ENCODE data around the gene ASTN2.

ASTN2 gene

DNA sequence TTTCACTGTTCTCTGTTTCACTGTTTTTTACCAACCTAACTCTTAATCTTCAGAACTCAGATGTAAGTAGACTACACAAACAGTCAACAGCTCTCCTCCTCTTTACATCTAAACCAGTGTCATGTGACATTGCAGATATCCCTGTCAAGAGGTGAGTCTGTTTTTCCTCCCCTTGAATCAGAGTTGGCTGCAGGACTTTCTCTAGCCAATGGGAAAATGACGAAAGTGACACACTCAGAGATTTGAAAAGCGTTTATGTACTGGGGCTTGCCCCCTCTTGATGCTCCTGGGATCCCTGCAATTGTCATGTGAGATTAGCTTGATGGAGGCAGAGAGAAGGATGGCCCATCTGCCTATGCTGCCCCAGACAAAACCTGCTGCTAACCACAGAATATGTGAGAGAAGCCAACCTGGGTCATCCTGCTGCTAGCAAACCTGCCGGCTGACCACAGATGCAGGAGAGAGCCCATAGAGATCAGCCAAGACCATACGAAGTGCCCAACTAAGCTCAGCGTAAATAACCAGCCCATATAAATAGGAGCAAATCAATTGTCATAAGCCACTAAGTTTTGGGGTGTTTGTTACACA lies 111.1 kb downstream of the ASTN2 start:
- no peak overlapping the region for H2AFZ ChIP-seq (ENCODE audit: low read length)
- no peak overlapping the region for H3K27ac ChIP-seq (replicated peaks; ENCODE audit: low read length)
- H3K18ac ChIP-seq (ENCODE audit: low read length), result no peak overlapping the region
- no peak overlapping the region for H2AK5ac ChIP-seq (ENCODE audit: low read depth, low read length)
- H3K14ac ChIP-seq (ENCODE audit: low read length), result no peak overlapping the region
- WGBS, 2 donors (ENCODE audit: extremely low coverage in 2 of 2, insufficient read length in 2 of 2, insufficient replicate concordance in 1 of 2), result no CpG with 5 or more reads among the region's 5 CpGs
- H3K4ac ChIP-seq (ENCODE audit: low read length), result no peak overlapping the region
- no peak overlapping the region for H2BK12ac ChIP-seq (ENCODE audit: low read length)
- no peak overlapping the region for H3K4me2 ChIP-seq (ENCODE audit: insufficient read depth, low read length, poor library complexity, severe bottlenecking)
- H3K23ac ChIP-seq (ENCODE audit: low read depth, low read length, poor library complexity), result no peak overlapping the region
- H2BK120ac ChIP-seq (ENCODE audit: low read depth, low read length), result no peak overlapping the region
- peaks cover 0 to 2% of the 10 kb centered on the region in 2 donors for H3K36me3 ChIP-seq (replicated peaks in 1 of 2; ENCODE audit: control insufficient read depth in 2 of 2, insufficient read depth in 2 of 2, low read length in 2 of 2)
- no peaks in the 10 kb centered on the region for H3K9me3 ChIP-seq (replicated peaks in 1 of 2; ENCODE audit: control insufficient read depth in 2 of 2, insufficient read depth in 1 of 2, low read depth in 1 of 2, low read length in 2 of 2)
- DNase-seq (ENCODE audit: low spot score), result no peak
- no peak overlapping the region for H2BK5ac ChIP-seq (ENCODE audit: low read length)
- H4K91ac ChIP-seq (ENCODE audit: low read depth, low read length, poor library complexity), result no peak overlapping the region
- H3K79me1 ChIP-seq (ENCODE audit: low read depth, low read length), result no peaks in the 10 kb centered on the region
- H3K9ac ChIP-seq (ENCODE audit: low read depth, low read length, poor library complexity), result no peak overlapping the region
- no peaks in the 10 kb centered on the region for H3K27me3 ChIP-seq (ENCODE audit: control insufficient read depth in 3 of 3, insufficient read depth in 3 of 3, low read depth in 1 of 3, low read length in 3 of 3)
- H3K4me1 ChIP-seq (ENCODE audit: control insufficient read depth in 2 of 2, insufficient read depth in 1 of 2, low read depth in 1 of 2, low read length in 2 of 2), result no peaks in the 10 kb centered on the region
- H2BK15ac ChIP-seq (ENCODE audit: low read length), result no peak overlapping the region
- H3K4me3 ChIP-seq (ENCODE audit: low read length in 2 of 2), result no peak overlapping the region
- H4K8ac ChIP-seq (ENCODE audit: low read depth, low read length), result no peak overlapping the region

GRCh38 chr9:117302487-117302886 lies 112.4 kb downstream of the ASTN2 start:
- Histone ChIP-seq H3K36me3 (replicated peaks in 1 of 2; ENCODE audit: control insufficient read depth in 2 of 2, insufficient read depth in 2 of 2, low read length in 2 of 2) (peaks cover 0 to 1% of the 10 kb centered on the region in 2 donors), H3K14ac (ENCODE audit: low read length) (no peak overlapping the region), H2BK120ac (ENCODE audit: low read depth, low read length) (no peak overlapping the region), H4K8ac (ENCODE audit: low read depth, low read length) (no peak overlapping the region), H3K4me2 (ENCODE audit: insufficient read depth, low read length, poor library complexity, severe bottlenecking) (no peak overlapping the region), H3K9me3 (replicated peaks in 1 of 2; ENCODE audit: control insufficient read depth in 2 of 2, insufficient read depth in 1 of 2, low read depth in 1 of 2, low read length in 2 of 2) (no peaks in the 10 kb centered on the region), H2BK15ac (ENCODE audit: low read length) (no peak overlapping the region), H3K4me1 (ENCODE audit: control insufficient read depth in 2 of 2, insufficient read depth in 1 of 2, low read depth in 1 of 2, low read length in 2 of 2) (no peaks in the 10 kb centered on the region), H4K91ac (ENCODE audit: low read depth, low read length, poor library complexity) (no peak overlapping the region), H3K4me3 (ENCODE audit: low read length in 2 of 2) (no peak overlapping the region), H2BK12ac (ENCODE audit: low read length) (no peak overlapping the region), H2AK5ac (ENCODE audit: low read depth, low read length) (no peak overlapping the region), H3K23ac (ENCODE audit: low read depth, low read length, poor library complexity) (no peak overlapping the region), H3K9ac (ENCODE audit: low read depth, low read length, poor library complexity) (no peak overlapping the region), H3K27me3 (ENCODE audit: control insufficient read depth in 3 of 3, insufficient read depth in 3 of 3, low read depth in 1 of 3, low read length in 3 of 3) (no peaks in the 10 kb centered on the region), H2BK5ac (ENCODE audit: low read length) (no peak overlapping the region), H3K79me1 (ENCODE audit: low read depth, low read length) (no peaks in the 10 kb centered on the region), H3K27ac (replicated peaks; ENCODE audit: low read length) (no peak overlapping the region), H3K18ac (ENCODE audit: low read length) (no peak overlapping the region), H3K4ac (ENCODE audit: low read length) (no peak overlapping the region), H2AFZ (ENCODE audit: low read length) (no peak overlapping the region)
- no CpG with 5 or more reads among the region's 2 CpGs for WGBS, 2 donors (ENCODE audit: extremely low coverage in 2 of 2, insufficient read length in 2 of 2, insufficient replicate concordance in 1 of 2)
- DNase-seq (ENCODE audit: low spot score), result no peak

DNA sequence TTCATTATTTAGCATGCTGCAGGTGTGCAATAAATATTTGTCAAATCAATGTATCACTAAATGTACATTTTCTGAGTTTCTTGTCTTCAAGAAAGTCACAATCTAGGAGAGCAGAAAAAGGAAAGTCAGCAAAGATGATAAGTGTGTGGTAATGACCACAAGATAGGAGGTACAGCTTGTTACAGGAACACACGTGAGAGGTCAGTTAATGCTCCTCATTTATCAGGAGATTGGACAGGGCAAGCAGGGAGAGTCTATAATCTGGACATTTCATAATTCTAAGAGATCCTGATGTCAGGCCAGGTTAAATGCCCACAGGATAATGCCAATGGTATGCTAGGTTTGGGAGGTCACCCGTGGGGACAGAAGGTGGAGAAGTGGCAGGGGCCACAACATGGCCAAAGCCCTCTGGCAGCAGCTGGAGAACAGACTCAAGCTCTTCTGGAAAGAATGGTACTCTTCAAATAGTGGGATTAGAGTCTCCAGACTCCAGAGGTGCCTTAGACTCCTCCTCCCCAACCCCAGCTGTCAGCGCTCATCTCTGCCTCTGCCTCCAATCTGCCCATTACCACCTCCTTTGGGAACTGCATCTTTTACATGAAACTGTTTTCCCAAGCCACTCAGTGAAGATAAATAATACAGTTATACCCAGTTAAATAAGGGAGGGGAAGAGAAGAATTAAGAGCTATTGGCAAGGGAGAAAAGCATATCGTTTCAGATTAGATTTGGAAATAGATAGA lies 114.3 kb downstream of the ASTN2 start:
- no peaks in the 10 kb centered on the region for H3K27me3 ChIP-seq (ENCODE audit: control insufficient read depth in 3 of 3, insufficient read depth in 3 of 3, low read depth in 1 of 3, low read length in 3 of 3)
- H2BK12ac ChIP-seq (ENCODE audit: low read length), result no peak overlapping the region
- no CpG with 5 or more reads among the region's 4 CpGs for WGBS, 2 donors (ENCODE audit: extremely low coverage in 2 of 2, insufficient read length in 2 of 2, insufficient replicate concordance in 1 of 2)
- H2BK15ac ChIP-seq (ENCODE audit: low read length), result no peak overlapping the region
- no peak overlapping the region for H2AK5ac ChIP-seq (ENCODE audit: low read depth, low read length)
- H3K18ac ChIP-seq (ENCODE audit: low read length), result no peak overlapping the region
- H3K4ac ChIP-seq (ENCODE audit: low read length), result no peak overlapping the region
- H4K91ac ChIP-seq (ENCODE audit: low read depth, low read length, poor library complexity), result no peak overlapping the region
- no peak overlapping the region for H2AFZ ChIP-seq (ENCODE audit: low read length)
- no peak overlapping the region for H3K4me2 ChIP-seq (ENCODE audit: insufficient read depth, low read length, poor library complexity, severe bottlenecking)
- no peak overlapping the region for H2BK5ac ChIP-seq (ENCODE audit: low read length)
- DNase-seq (ENCODE audit: low spot score), result no peak
- no peak overlapping the region for H3K27ac ChIP-seq (replicated peaks; ENCODE audit: low read length)
- no peaks in the 10 kb centered on the region for H3K36me3 ChIP-seq (replicated peaks in 1 of 2; ENCODE audit: control insufficient read depth in 2 of 2, insufficient read depth in 2 of 2, low read length in 2 of 2)
- H3K79me1 ChIP-seq (ENCODE audit: low read depth, low read length), result no peaks in the 10 kb centered on the region
- no peak overlapping the region for H2BK120ac ChIP-seq (ENCODE audit: low read depth, low read length)
- H3K9me3 ChIP-seq (replicated peaks in 1 of 2; ENCODE audit: control insufficient read depth in 2 of 2, insufficient read depth in 1 of 2, low read depth in 1 of 2, low read length in 2 of 2), result no peaks in the 10 kb centered on the region
- H3K4me1 ChIP-seq (ENCODE audit: control insufficient read depth in 2 of 2, insufficient read depth in 1 of 2, low read depth in 1 of 2, low read length in 2 of 2), result no peaks in the 10 kb centered on the region
- no peak overlapping the region for H3K9ac ChIP-seq (ENCODE audit: low read depth, low read length, poor library complexity)
- H3K23ac ChIP-seq (ENCODE audit: low read depth, low read length, poor library complexity), result no peak overlapping the region
- no peak overlapping the region for H3K4me3 ChIP-seq (ENCODE audit: low read length in 2 of 2)
- H4K8ac ChIP-seq (ENCODE audit: low read depth, low read length), result no peak overlapping the region
- H3K14ac ChIP-seq (ENCODE audit: low read length), result no peak overlapping the region

GRCh38 chr9:117296453-117296852 lies 118.4 kb downstream of the ASTN2 start:
- WGBS, 2 donors (ENCODE audit: extremely low coverage in 2 of 2, insufficient read length in 2 of 2, insufficient replicate concordance in 1 of 2), result no CpG with 5 or more reads among the region's 1 CpG
- H3K4me2 ChIP-seq (ENCODE audit: insufficient read depth, low read length, poor library complexity, severe bottlenecking), result no peak overlapping the region
- no peak overlapping the region for H2AFZ ChIP-seq (ENCODE audit: low read length)
- H2BK15ac ChIP-seq (ENCODE audit: low read length), result no peak overlapping the region
- H3K23ac ChIP-seq (ENCODE audit: low read depth, low read length, poor library complexity), result no peak overlapping the region
- no peaks in the 10 kb centered on the region for H3K79me1 ChIP-seq (ENCODE audit: low read depth, low read length)
- H3K36me3 ChIP-seq (replicated peaks in 1 of 2; ENCODE audit: control insufficient read depth in 2 of 2, insufficient read depth in 2 of 2, low read length in 2 of 2), result no peaks in the 10 kb centered on the region
- H2AK5ac ChIP-seq (ENCODE audit: low read depth, low read length), result no peak overlapping the region
- H3K14ac ChIP-seq (ENCODE audit: low read length), result no peak overlapping the region
- DNase-seq (ENCODE audit: low spot score), result no peak
- H4K91ac ChIP-seq (ENCODE audit: low read depth, low read length, poor library complexity), result no peak overlapping the region
- H3K27ac ChIP-seq (replicated peaks; ENCODE audit: low read length), result no peak overlapping the region
- H2BK120ac ChIP-seq (ENCODE audit: low read depth, low read length), result no peak overlapping the region
- no peaks in the 10 kb centered on the region for H3K9me3 ChIP-seq (replicated peaks in 1 of 2; ENCODE audit: control insufficient read depth in 2 of 2, insufficient read depth in 1 of 2, low read depth in 1 of 2, low read length in 2 of 2)
- H3K18ac ChIP-seq (ENCODE audit: low read length), result no peak overlapping the region
- H3K4me3 ChIP-seq (ENCODE audit: low read length in 2 of 2), result no peak overlapping the region
- no peak overlapping the region for H3K4ac ChIP-seq (ENCODE audit: low read length)
- H3K27me3 ChIP-seq (ENCODE audit: control insufficient read depth in 3 of 3, insufficient read depth in 3 of 3, low read depth in 1 of 3, low read length in 3 of 3), result no peaks in the 10 kb centered on the region
- no peak overlapping the region for H3K9ac ChIP-seq (ENCODE audit: low read depth, low read length, poor library complexity)
- peaks cover 0 to 1% of the 10 kb centered on the region in 2 donors for H3K4me1 ChIP-seq (ENCODE audit: control insufficient read depth in 2 of 2, insufficient read depth in 1 of 2, low read depth in 1 of 2, low read length in 2 of 2)
- no peak overlapping the region for H2BK5ac ChIP-seq (ENCODE audit: low read length)
- no peak overlapping the region for H4K8ac ChIP-seq (ENCODE audit: low read depth, low read length)
- H2BK12ac ChIP-seq (ENCODE audit: low read length), result no peak overlapping the region
